ENCODE measurements around the gene ETS1.

The ETS1 gene

GRCh38 chr11:128540469-128540868, 46.9 kb downstream of the ETS1 start:
- DNase-seq (ENCODE audit: insufficient read length, low spot score), result no peak
- FAIRE-seq, result no peak
- no peak for TF ChIP-seq CTCF (IDR thresholded peaks at IDR 0.05; ENCODE audit: insufficient read depth, missing control alignments)

- FAIRE-seq (no peak), DNase-seq (ENCODE audit: insufficient read length, low spot score) (no peak)
- TF ChIP-seq CTCF (IDR thresholded peaks at IDR 0.05; ENCODE audit: insufficient read depth, missing control alignments), result no peak
These were observed 50.9 kb downstream of the ETS1 start for GRCh38 chr11:128536506-128536905.

GRCh38 chr11:128535468-128536457, 51.6 kb downstream of the ETS1 start:
- DNase-seq (ENCODE audit: insufficient read length, low spot score) (no peak), FAIRE-seq (no peak)
- TF ChIP-seq CTCF (IDR thresholded peaks at IDR 0.05; ENCODE audit: insufficient read depth, missing control alignments), result no peak

- TF ChIP-seq CTCF (IDR thresholded peaks at IDR 0.05; ENCODE audit: insufficient read depth, missing control alignments), result no peak
- DNase-seq (ENCODE audit: insufficient read length, low spot score) (no peak), FAIRE-seq (no peak)
These were observed 53.9 kb downstream of the ETS1 start for GRCh38 chr11:128533472-128533871.

- TF ChIP-seq CTCF (IDR thresholded peaks at IDR 0.05; ENCODE audit: insufficient read depth, missing control alignments), result no peak
- FAIRE-seq (no peak), DNase-seq (ENCODE audit: insufficient read length, low spot score) (no peak)
These were observed 54.7 kb downstream of the ETS1 start for GRCh38 chr11:128532572-128533091.

GRCh38 chr11:128532016-128532571, 55.3 kb downstream of the ETS1 start:
- DNase-seq (ENCODE audit: insufficient read length, low spot score) (no peak), FAIRE-seq (no peak)
- no peak for TF ChIP-seq CTCF (IDR thresholded peaks at IDR 0.05; ENCODE audit: insufficient read depth, missing control alignments)
